HepG2 (cell line): ENCODE data around the gene SLC4A7. TPM values are rescaled to one million over a fixed set of nuclear protein-coding genes. Genes with fewer than 3 reads are reported as not detected.

Source experiments
- ATF7-NPFF ChIP-seq: sonication (generic); formaldehyde crosslinking; IDR thresholded peaks from 2 replicates; pipeline ENCODE4 v1.8.1; 2023; ENCODE audit warnings: mild to moderate bottlenecking, low read depth, missing genetic modification reagents, moderate library complexity
- FOXK1 ChIP-seq: sonication (generic); formaldehyde crosslinking; IDR thresholded peaks from 2 replicates; pipeline ENCODE4 v1.4.0; 2020; ENCODE audit warnings: low read depth, missing genetic modification reagents, borderline replicate concordance
- FOXO4 ChIP-seq: sonication (generic); formaldehyde crosslinking; conservative IDR thresholded peaks from 2 replicates; pipeline ENCODE4 v1.8.1; 2023; ENCODE audit warnings: missing genetic modification reagents
- HINFP ChIP-seq: sonication (generic); formaldehyde crosslinking; IDR thresholded peaks from 2 replicates; pipeline ENCODE4 v1.4.0; 2020; ENCODE audit warnings: low read depth, mild to moderate bottlenecking, missing genetic modification reagents
- ISL2 ChIP-seq: sonication (generic); formaldehyde crosslinking; IDR thresholded peaks from 2 replicates; pipeline ENCODE4 v1.5.0; 2020; ENCODE audit warnings: missing genetic modification reagents
- MIXL1 ChIP-seq: IDR thresholded peaks from 2 replicates; pipeline ENCODE4 v1.6.1; 2016
- NFYB ChIP-seq: sonication (generic); formaldehyde crosslinking; IDR thresholded peaks from 2 replicates; pipeline ENCODE4 v1.4.0; 2020; ENCODE audit warnings: missing genetic modification reagents
- TIGD3 ChIP-seq: sonication (generic); formaldehyde crosslinking; IDR thresholded peaks from 2 replicates; pipeline ENCODE4 v1.5.1; 2020; ENCODE audit warnings: mild to moderate bottlenecking, missing genetic modification reagents, borderline replicate concordance
- TOPORS ChIP-seq: sonication (generic); formaldehyde crosslinking; IDR thresholded peaks from 2 replicates; pipeline ENCODE4 v1.8.0; 2023; ENCODE audit warnings: mild to moderate bottlenecking, missing genetic modification reagents
- XBP1 ChIP-seq: sonication (generic); formaldehyde crosslinking; IDR thresholded peaks from 2 replicates; pipeline ENCODE4 v1.5.0; 2020; ENCODE audit warnings: missing genetic modification reagents
- ZBED4 ChIP-seq: sonication (generic); formaldehyde crosslinking; IDR thresholded peaks from 2 replicates; pipeline ENCODE4 v1.4.0; 2020; ENCODE audit warnings: missing genetic modification reagents, borderline replicate concordance
- ZBTB34 ChIP-seq: sonication (generic); formaldehyde crosslinking; IDR thresholded peaks from 2 replicates; pipeline ENCODE4 v1.8.0; 2022; ENCODE audit warnings: mild to moderate bottlenecking, missing genetic modification reagents
- ZFP82 ChIP-seq: sonication (generic); formaldehyde crosslinking; IDR thresholded peaks from 2 replicates; pipeline ENCODE4 v1.5.1; 2020; ENCODE audit warnings: mild to moderate bottlenecking, missing genetic modification reagents, borderline replicate concordance
- ZNF12 ChIP-seq: sonication (generic); formaldehyde crosslinking; IDR thresholded peaks from 2 replicates; pipeline ENCODE4 v1.5.0; 2020; ENCODE audit warnings: missing genetic modification reagents
- ZNF562 ChIP-seq: sonication (generic); formaldehyde crosslinking; IDR thresholded peaks from 2 replicates; pipeline ENCODE4 v1.8.0; 2022; ENCODE audit warnings: missing genetic modification reagents, borderline replicate concordance
- ZNF691 ChIP-seq: sonication (generic); formaldehyde crosslinking; IDR thresholded peaks from 2 replicates; pipeline ENCODE4 v1.4.0; 2020; ENCODE audit warnings: missing genetic modification reagents, low read depth, mild to moderate bottlenecking, borderline replicate concordance
- ZNF75D ChIP-seq: sonication (generic); formaldehyde crosslinking; IDR thresholded peaks from 2 replicates; pipeline ENCODE4 v1.8.1; 2023; ENCODE audit warnings: missing genetic modification reagents, mild to moderate bottlenecking, borderline replicate concordance
- polyA plus RNA-seq, 8 experiments: library from polyadenylated mRNA; depleted of rRNA in 3 of 8; stranded (reverse) in 7 of 8; unstranded in 1 of 8; fragments of >200 nt; fragmentation: Illumina TruSeq in 4 of 8; extraction: Trizol in 4 of 8; gene quantifications; 2 replicates each; pipeline versions ENCODE4 v1.2.1 to v1.2.3, GENCODE V29; 2011 to 2016; ENCODE audit warnings: low read depth in 4 of 8, missing spikeins in 1 of 8, mixed read lengths in 1 of 8; ENCODE audit not compliant: insufficient read depth in 1 of 8
- total RNA-seq, 5 experiments: library from RNA; depleted of rRNA; stranded (reverse); fragments of >200 nt; fragmentation: Illumina TruSeq; extraction: Trizol; gene quantifications; 2 replicates each; pipeline ENCODE4 v1.2.3, GENCODE V29; 2016; ENCODE audit warnings: low read depth in 1 of 5

The SLC4A7 gene
- total and polyA plus RNA-seq, 2 of the 13 experiments (the other 11 are each of a cell fraction or from before 2014, with no cell fraction given): 16.4 to 43.8 TPM

GRCh38 chr3:27484015-27484844 lies at the start of gene SLC4A7 (continued):
- TF ChIP-seq NFYB (CRISPR knock-in tag): peak; percentile 90
- no peak for TF ChIP-seq MIXL1 (CRISPR knock-in tag)
- 0 out of 2 replicates have a peak, but pooled peaks have one; percentile 54 for TF ChIP-seq TOPORS (CRISPR knock-in tag)
- TF ChIP-seq ZBTB34 (CRISPR knock-in tag): peak; percentile 89
- peak; percentile 16; the same call in 1 of the 2 replicates for TF ChIP-seq ZBED4 (CRISPR knock-in tag)
- TF ChIP-seq ATF7-NPFF (CRISPR knock-in tag): peak; percentile 96
- no peak for TF ChIP-seq FOXK1 (CRISPR knock-in tag)
- no peak for TF ChIP-seq ZNF562 (CRISPR knock-in tag)
- no peak for TF ChIP-seq XBP1 (CRISPR knock-in tag)
- TF ChIP-seq ZNF75D (CRISPR knock-in tag): no peak
- peak; percentile 18; the same call in 1 of the 2 replicates for TF ChIP-seq ZNF12
- TF ChIP-seq TIGD3 (CRISPR knock-in tag): no peak
- peak; percentile 31; the same call in 1 of the 2 replicates for TF ChIP-seq ISL2
- TF ChIP-seq FOXO4 (CRISPR knock-in tag): no peak
- peak; percentile 70; the same call in 1 of the 2 replicates for TF ChIP-seq ZNF691 (CRISPR knock-in tag)
- 0 out of 2 replicates have a peak, but pooled peaks have one; percentile 55 for TF ChIP-seq ZFP82 (CRISPR knock-in tag)
- peak; percentile 97 for TF ChIP-seq HINFP (CRISPR knock-in tag)
